22Rv1 (cell line): ENCODE results near the gene DCP1A.

ENCODE experiments used
- ZFX ChIP-seq: fragments of 450-650 bp; IDR thresholded peaks from 2 replicates; pipeline ENCODE4 v1.6.1; 2017; ENCODE audit warnings: antibody characterized with exemption, borderline replicate concordance
- TF ChIP-seq, protein P1 (sequence below): fragments of 450-650 bp; IDR thresholded peaks from 2 replicates; pipeline ENCODE4 v1.5.1; 2017; ENCODE audit warnings: mild to moderate bottlenecking

DNA sequence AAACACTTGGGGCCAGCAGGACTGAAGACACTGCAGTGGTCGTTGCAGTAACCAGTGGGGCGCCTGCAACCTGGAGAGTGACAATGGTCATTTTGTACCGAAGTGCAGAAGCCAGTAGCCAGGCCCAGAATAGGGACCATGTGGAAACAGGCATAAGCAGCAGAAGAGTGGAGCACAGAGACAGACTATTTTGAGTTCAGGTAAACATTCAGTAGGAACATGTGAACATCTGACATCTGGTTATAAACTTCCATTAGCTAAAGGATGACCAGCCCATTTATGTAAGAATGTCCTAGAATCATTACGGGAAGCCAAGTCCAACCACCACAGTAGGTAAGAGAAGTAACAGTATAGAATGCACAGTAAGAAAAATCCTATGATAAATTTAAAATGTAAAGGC is 59.1 kb downstream of the DCP1A start:
- TF ChIP-seq, protein P1, sequence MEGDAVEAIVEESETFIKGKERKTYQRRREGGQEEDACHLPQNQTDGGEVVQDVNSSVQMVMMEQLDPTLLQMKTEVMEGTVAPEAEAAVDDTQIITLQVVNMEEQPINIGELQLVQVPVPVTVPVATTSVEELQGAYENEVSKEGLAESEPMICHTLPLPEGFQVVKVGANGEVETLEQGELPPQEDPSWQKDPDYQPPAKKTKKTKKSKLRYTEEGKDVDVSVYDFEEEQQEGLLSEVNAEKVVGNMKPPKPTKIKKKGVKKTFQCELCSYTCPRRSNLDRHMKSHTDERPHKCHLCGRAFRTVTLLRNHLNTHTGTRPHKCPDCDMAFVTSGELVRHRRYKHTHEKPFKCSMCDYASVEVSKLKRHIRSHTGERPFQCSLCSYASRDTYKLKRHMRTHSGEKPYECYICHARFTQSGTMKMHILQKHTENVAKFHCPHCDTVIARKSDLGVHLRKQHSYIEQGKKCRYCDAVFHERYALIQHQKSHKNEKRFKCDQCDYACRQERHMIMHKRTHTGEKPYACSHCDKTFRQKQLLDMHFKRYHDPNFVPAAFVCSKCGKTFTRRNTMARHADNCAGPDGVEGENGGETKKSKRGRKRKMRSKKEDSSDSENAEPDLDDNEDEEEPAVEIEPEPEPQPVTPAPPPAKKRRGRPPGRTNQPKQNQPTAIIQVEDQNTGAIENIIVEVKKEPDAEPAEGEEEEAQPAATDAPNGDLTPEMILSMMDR = no peak
- no peak for TF ChIP-seq ZFX
